Measurements from ENCODE around the gene CRNKL1.
"Not testable (repeated sequence)": the region's sequence is repeated elsewhere in the genome, so short reads cannot be mapped to it uniquely, and the experiment has no call there.

The CRNKL1 gene

DNA sequence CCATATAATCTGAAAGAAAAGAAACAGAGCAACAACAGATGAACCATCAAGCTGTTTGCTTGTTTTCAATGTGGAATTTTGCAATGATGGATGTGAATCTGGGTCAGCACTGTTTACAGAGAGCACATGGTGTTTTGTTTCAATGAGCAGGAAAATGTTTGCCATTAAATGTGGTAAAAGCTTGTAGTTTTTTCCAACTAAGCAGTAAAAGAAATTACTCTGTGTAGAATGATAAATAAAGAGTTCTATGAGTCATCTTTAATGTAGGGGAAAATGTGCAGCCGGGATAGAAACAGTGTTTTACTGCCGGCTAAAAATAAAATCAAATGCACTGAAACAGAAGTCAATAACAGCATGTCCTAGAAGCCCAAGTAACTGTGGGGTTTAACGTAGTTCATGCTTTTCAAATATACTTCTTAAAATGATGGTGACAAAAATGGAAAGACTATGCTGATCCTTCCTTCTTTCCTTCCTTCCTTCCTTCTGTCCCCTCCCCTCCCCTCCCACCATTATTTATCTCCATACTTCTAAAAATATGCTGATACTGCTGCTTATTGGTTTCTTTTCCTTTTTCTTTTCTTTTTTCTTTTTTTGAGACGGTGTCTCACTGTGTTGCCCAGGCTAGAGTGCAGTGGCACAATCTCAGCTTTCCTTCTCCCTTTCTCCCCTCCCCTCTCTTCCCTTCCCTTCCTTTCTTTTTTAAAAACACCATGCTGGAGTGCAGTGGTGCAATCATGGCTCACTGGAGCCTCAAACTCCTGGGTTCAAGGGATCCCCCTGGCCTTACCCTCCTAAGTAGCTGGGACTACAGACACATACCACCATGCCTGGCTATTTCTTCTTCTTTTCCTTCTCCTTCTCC, 41.4 kb downstream of the CRNKL1 start:
- Mint-ChIP-seq H3K4me1 (ENCODE audit: low read depth) (no peaks in the 10 kb centered on the region), H3K9me3 (no peaks in the 10 kb centered on the region), H3K36me3 (ENCODE audit: low read depth) (no peaks in the 10 kb centered on the region), H3K27me3 (ENCODE audit: low read depth) (peaks cover 4% of the 10 kb centered on the region), H3K27ac (no peak overlapping the region), H3K4me3 (no peak overlapping the region)
- DNase-seq (ENCODE audit: low spot score): no peak

DNA sequence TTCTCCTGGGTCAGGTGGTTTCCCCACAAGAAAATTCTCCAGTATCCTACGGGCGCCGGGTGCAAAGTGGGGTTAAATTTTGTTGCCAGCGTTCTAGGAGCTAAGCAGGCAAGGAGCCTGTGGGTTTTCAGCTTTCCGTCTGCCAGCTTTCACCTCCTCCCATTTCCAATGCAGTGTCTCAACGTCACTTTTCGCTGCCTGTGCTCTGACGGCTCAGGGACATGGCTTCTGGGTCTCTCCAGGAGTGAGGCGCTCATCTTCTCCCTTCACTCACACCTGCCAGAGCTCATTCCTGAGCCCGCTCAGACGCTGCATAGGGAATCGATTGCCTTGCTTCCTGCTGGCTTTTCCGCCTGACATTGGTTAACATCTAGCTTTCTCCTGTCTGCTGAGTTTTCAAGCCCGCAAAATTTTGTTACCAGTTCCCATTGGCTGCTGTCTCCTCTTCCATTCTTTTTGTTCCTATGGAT, 42.4 kb downstream of the CRNKL1 start:
- DNase-seq (ENCODE audit: low spot score): no peak
- Mint-ChIP-seq H3K9me3 (no peaks in the 10 kb centered on the region), H3K4me3 (no peak overlapping the region), H3K4me1 (ENCODE audit: low read depth) (no peaks in the 10 kb centered on the region), H3K27ac (no peak overlapping the region), H3K27me3 (ENCODE audit: low read depth) (peaks cover 4% of the 10 kb centered on the region), H3K36me3 (ENCODE audit: low read depth) (no peaks in the 10 kb centered on the region)

- Mint-ChIP-seq H3K27me3 (ENCODE audit: low read depth) (peaks cover 34% of the 10 kb centered on the region), H3K4me3 (no peak overlapping the region)
Measured at GRCh38 chr20:20005342-20005741, 46.9 kb downstream of the CRNKL1 start.

DNA sequence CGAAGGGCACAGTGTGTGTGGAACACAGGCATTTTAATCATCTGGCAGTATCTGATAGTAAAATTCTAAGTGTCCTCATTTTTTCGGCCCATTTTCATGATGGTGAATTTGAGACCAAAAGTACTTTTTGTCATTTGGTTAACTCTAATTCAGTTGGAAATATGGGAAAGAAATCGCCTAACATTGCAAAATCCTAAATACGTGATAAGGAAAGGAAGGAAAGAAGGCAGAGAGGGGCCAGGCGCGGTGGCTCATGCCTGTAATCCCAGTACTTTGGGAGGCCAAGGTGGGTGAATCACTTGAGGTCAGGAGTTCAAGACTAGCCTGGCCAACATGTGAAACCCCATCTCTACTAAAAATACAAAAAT, 48.3 kb downstream of the CRNKL1 start:
- not testable (repeated sequence) for DNase-seq (ENCODE audit: low spot score); H3K36me3 Mint-ChIP-seq (ENCODE audit: low read depth); H3K27ac Mint-ChIP-seq; H3K9me3 Mint-ChIP-seq
- Mint-ChIP-seq H3K27me3 (ENCODE audit: low read depth) (peaks cover 33% of the 10 kb centered on the region), H3K4me1 (ENCODE audit: low read depth) (peaks cover 11% of the 10 kb centered on the region), H3K4me3 (peak overlapping the region; percentile 52)

More at GRCh38 chr20:20005342-20005741, 46.9 kb downstream of the CRNKL1 start:
- no peaks in the 10 kb centered on the region for H3K36me3 Mint-ChIP-seq (ENCODE audit: low read depth)
- H3K9me3 Mint-ChIP-seq: no peaks in the 10 kb centered on the region
- peaks cover 11% of the 10 kb centered on the region for H3K4me1 Mint-ChIP-seq (ENCODE audit: low read depth)
- no peak for DNase-seq (ENCODE audit: low spot score)
- H3K27ac Mint-ChIP-seq: no peak overlapping the region

DNA sequence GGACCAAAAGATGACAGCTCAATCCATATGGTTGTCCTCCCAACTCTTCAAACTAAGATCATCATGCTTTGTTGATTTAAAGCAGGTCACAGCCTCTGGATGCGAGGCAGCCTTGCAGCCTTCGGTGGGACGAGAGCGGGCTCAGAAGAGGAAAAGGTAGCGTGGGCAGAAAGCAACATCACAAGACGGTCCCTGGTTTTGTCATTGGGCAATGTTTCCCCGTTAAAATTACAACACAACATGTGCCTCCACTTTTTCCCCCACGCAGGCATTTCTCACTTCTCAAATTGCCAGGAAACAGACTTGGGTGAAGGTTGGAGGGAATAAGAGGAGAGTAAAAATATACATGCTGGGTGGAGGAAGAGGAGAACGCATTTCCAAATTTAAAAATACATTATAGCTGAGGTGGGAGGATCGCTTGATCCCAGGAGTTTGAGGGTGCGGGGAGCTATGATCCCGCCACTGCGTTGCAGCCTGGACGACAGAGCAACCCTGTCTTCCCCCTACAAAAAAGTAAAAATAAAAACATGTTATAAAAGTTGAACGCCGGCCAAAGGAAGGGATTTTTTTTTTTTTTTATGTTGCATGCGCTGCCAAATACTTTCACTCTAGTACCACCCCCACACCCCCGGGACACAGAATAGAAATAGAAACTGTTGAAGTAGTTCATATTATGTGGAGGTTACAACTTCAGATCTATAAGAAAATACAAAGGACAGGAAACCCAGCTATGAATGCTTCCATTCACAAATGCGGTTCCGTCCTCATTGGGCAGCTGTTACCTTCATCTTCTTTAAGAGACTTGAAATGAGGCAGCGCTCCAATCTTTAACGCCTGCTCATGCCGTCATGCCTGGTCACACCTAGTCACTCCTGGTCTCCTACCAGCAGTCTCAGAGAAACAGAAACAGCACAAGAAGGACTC, 49.0 kb downstream of the CRNKL1 start:
- Mint-ChIP-seq H3K27ac (no peak overlapping the region), H3K36me3 (ENCODE audit: low read depth) (no peaks in the 10 kb centered on the region)

DNA sequence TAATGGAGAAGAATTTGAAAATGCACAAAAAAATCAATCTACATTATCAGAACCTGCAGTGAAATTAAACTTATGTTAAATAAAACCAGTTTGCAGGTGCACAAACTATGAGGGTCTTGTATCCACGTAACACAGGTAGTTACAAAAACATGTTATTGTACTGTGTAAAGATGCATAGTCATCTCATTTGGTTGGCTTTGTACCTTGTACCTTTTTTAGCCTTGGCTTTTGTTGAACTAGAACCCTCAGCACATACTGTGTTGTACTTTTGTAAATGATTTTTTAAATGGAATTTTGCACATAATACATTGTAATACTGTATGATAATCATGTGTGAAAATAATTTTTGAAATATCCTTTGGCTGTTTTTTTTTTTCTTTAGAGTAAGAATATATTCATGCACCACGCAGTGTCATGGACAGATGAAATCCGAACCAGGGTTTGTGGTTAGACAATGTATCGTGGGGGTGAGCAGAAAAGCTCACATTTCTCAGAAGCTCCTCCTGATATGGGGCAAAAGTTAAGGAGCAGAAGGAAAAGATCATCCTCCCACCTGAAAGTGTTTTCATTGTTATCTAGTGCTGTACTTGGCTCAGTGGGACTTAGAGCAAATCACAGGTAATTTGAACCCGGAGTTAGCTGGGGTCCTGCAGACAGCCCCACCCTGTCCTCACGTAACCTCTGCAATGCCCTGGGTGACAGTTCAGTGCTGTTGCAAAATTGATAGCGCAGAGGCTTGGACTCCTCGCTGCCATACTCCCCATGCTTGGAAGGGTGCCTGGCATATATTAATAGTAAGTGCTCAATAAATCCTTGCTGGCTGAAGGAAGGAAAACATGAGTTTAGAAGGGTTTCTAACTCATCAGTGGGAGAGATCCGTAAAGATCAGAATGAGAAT, 49.9 kb downstream of the CRNKL1 start:
- Mint-ChIP-seq H3K4me3 (no peak overlapping the region), H3K27ac (no peak overlapping the region), H3K36me3 (ENCODE audit: low read depth) (no peaks in the 10 kb centered on the region), H3K9me3 (no peaks in the 10 kb centered on the region), H3K4me1 (ENCODE audit: low read depth) (peaks cover 11% of the 10 kb centered on the region), H3K27me3 (ENCODE audit: low read depth) (peaks cover 33% of the 10 kb centered on the region)
- DNase-seq (ENCODE audit: low spot score): no peak

More for the DNA sequence above, 49.0 kb downstream of the CRNKL1 start:
- H3K9me3 Mint-ChIP-seq: no peaks in the 10 kb centered on the region
- H3K4me1 Mint-ChIP-seq (ENCODE audit: low read depth): peaks cover 11% of the 10 kb centered on the region
- H3K4me3 Mint-ChIP-seq: peak overlapping the region; percentile 52
- H3K27me3 Mint-ChIP-seq (ENCODE audit: low read depth): peaks cover 33% of the 10 kb centered on the region
- peak; percentile 9 for DNase-seq (ENCODE audit: low spot score)

DNA sequence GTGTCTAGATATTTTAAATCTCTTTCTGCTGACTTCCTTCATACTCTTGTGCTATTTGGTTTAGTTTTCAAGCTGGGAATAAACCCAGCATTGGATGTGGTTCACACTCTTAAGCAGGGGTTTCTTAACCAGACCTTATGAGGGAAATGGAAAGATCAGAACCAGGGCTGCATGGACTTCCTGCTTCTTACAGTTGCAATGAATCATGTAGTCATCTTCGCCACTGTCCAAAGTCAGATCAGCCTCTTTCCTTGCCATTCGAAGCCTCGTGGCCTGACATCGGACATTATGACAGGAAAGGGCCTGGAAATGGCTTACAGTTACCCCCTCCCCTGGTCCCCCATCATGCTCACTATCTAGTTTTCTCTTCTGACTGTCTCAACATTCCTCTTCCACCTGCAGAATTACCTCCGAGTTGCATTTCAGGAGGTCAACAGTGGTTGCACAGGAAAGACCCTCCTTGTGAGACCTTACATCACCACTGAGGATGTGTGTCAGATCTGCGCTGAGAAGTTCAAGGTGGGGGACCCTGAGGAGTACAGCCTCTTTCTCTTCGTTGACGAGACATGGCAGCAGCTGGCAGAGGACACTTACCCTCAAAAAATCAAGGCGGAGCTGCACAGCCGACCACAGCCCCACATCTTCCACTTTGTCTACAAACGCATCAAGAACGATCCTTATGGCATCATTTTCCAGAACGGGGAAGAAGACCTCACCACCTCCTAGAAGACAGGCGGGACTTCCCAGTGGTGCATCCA, 51.9 kb downstream of the CRNKL1 start:
- Mint-ChIP-seq H3K36me3 (ENCODE audit: low read depth) (no peaks in the 10 kb centered on the region), H3K9me3 (no peaks in the 10 kb centered on the region), H3K27me3 (ENCODE audit: low read depth) (peaks cover 34% of the 10 kb centered on the region), H3K4me3 (no peak overlapping the region), H3K4me1 (ENCODE audit: low read depth) (peaks cover 11% of the 10 kb centered on the region), H3K27ac (no peak overlapping the region)
- no peak for DNase-seq (ENCODE audit: low spot score)

DNA sequence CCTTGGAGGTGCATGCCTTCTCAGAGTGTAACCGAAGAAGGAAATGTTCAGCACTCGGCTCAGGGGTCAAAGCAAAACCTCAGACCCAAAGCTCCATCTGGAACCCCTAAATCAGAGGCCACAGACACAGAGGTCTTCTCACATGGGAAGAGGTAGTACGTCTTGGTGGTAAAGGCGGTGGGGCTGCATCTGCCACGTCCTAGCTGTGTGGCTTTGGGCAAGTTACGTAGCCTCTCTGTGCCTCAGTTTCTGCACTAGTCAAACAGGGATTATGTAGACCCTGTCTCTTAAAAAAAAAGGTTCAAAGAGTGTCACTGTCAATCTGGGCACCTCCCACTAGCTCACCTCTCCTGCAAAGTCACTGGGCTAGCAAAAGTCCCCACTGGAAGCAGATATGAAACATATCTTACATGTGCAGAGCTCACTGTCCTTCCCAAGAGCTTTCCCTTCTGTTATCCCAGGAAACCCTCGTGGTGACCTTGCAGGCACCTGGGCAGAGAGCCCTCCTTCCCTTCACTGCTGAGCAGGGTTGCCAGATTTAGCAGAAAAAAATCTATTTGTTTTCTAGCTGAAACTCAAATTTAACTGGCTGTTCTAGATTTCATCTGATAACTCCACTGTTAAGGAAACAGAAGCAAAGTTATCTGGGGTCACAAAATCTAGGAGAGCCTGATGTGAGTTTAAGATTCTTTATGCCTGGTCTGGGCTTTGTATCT, 53.1 kb downstream of the CRNKL1 start:
- no peaks in the 10 kb centered on the region for H3K36me3 Mint-ChIP-seq (ENCODE audit: low read depth)
- no peak overlapping the region for H3K4me3 Mint-ChIP-seq
- DNase-seq (ENCODE audit: low spot score): no peak
- peaks cover 35% of the 10 kb centered on the region for H3K27me3 Mint-ChIP-seq (ENCODE audit: low read depth)
- no peak overlapping the region for H3K27ac Mint-ChIP-seq
- H3K4me1 Mint-ChIP-seq (ENCODE audit: low read depth): peaks cover 11% of the 10 kb centered on the region
- H3K9me3 Mint-ChIP-seq: no peaks in the 10 kb centered on the region

GRCh38 chr20:19996917-19997316, 55.3 kb downstream of the CRNKL1 start:
- Mint-ChIP-seq H3K27me3 (ENCODE audit: low read depth) (peaks cover 17% of the 10 kb centered on the region), H3K4me3 (no peak overlapping the region), H3K9me3 (no peaks in the 10 kb centered on the region), H3K4me1 (ENCODE audit: low read depth) (no peaks in the 10 kb centered on the region), H3K27ac (no peak overlapping the region), H3K36me3 (ENCODE audit: low read depth) (no peaks in the 10 kb centered on the region)
- DNase-seq (ENCODE audit: low spot score): no peak

GRCh38 chr20:19996222-19996621, 56.0 kb downstream of the CRNKL1 start:
- no peak for DNase-seq (ENCODE audit: low spot score)
- Mint-ChIP-seq H3K27ac (no peak overlapping the region), H3K36me3 (ENCODE audit: low read depth) (no peaks in the 10 kb centered on the region), H3K4me1 (ENCODE audit: low read depth) (no peaks in the 10 kb centered on the region), H3K9me3 (no peaks in the 10 kb centered on the region), H3K4me3 (no peak overlapping the region), H3K27me3 (ENCODE audit: low read depth) (peaks cover 13% of the 10 kb centered on the region)

DNA sequence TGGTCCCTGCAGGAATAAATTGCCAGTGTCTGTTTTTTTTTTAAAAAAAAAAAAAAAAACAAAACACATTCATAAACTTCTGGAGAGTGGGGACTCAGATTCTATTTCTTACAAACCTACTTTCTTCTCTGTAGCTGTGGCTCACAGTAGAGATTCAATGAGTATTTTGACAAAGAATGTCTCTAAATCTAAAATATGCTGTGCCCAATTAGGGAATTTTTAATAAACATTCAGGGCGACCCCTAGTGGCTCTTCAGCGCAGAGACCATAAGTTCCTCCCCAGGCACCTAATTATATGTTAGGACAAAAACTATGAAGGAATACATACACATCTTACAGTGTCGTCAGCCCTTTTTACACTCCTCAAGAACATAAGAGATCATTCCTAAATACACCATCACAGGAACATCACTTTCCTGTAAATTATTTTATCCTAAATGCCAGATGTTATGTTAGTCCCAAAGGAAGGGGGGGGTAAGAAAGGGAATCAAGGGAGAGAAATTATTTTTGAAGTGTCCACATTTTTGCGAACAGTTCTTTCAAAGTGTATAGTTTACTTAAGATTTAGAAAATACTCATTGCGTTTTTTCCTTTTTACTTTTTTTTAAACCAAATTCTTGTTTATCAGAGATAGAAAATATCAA, 56.9 kb downstream of the CRNKL1 start:
- Mint-ChIP-seq H3K4me1 (ENCODE audit: low read depth) (no peaks in the 10 kb centered on the region), H3K36me3 (ENCODE audit: low read depth) (no peaks in the 10 kb centered on the region), H3K27me3 (ENCODE audit: low read depth) (peaks cover 6% of the 10 kb centered on the region), H3K4me3 (no peak overlapping the region), H3K27ac (no peak overlapping the region), H3K9me3 (no peaks in the 10 kb centered on the region)
- DNase-seq (ENCODE audit: low spot score): no peak

Measured in T-helper 2 cell treated with Interferon-gamma antibody and Interleukin-4, amounts not matched to agents 5 μg/mL and 100 μg/mL, for 36 hours (primary cell).